AG04450 (cell line): ENCODE results near the gene SPOP. TPM values are rescaled to one million over a fixed set of nuclear protein-coding genes. Genes with fewer than 3 reads are reported as not detected.

ENCODE experiments used
- CTCF ChIA-PET: fragments of 300-600, 350-600 bp; formaldehyde crosslinking; extraction: SDS; loops from one replicate; lab custom pipeline; 2022; ENCODE audit warnings: antibody characterized with exemption, inconsistent platforms; lab: Charles Lee
- POLR2A ChIA-PET: fragments of 350-600 bp; formaldehyde crosslinking; extraction: SDS; loops from one replicate; lab custom pipeline; 2021; ENCODE audit warnings: antibody characterized with exemption, inconsistent platforms; lab: Yijun Ruan, JAX
- DNase-seq: peaks from one replicate; pipeline ENCODE4 v3.0.0-alpha.2; 2011; ENCODE audit warnings: low read depth, low spot score
- H3K27ac ChIP-seq: one replicate; pipeline ENCODE4 v1.5.1; 2012; ENCODE audit warnings: low read depth, low read length, control low read depth
- H3K27me3 ChIP-seq: one replicate; pipeline ENCODE4 v1.6.0; 2012; ENCODE audit warnings: low read length; ENCODE audit not compliant: control insufficient read depth, insufficient read depth
- H3K4me3 ChIP-seq: 2 replicates; pipeline ENCODE4 v1.5.1; 2011; ENCODE audit warnings: mild to moderate bottlenecking, low read depth, low read length, control low read depth
- H3K9me3 ChIP-seq: 2 replicates; pipeline ENCODE4 v1.5.1; 2012; ENCODE audit warnings: low read length; ENCODE audit not compliant: control insufficient read depth, insufficient read depth
- CTCF ChIP-seq: IDR thresholded peaks from 2 replicates; pipeline ENCODE4 v1.5.1; 2011; ENCODE audit warnings: low read depth, low read length, control low read depth, inconsistent platforms
- polyA plus RNA-seq: library from polyadenylated mRNA; depleted of rRNA; stranded (reverse); fragments of >200 nt; gene quantifications from 2 replicates; pipeline ENCODE4 v1.2.3, GENCODE V29; 2011

The SPOP gene
- polyA plus RNA-seq, 1 experiment = 51.6 TPM

GRCh38 chr17:49578414-49578813 lies 99.5 kb downstream of the SPOP start:
- DNase-seq = no peak
- Histone ChIP-seq H3K27ac (no peak overlapping the region), H3K9me3 (no peaks in the 10 kb centered on the region; the same call in 1 of the 2 replicates), H3K4me3 (no peak overlapping the region), H3K27me3 (peaks cover 15% of the 10 kb centered on the region)
- ChIA-PET POLR2A (no interaction called here), CTCF (interaction anchor here (0.7 kb wide), 1 partner anchor 126 kb away, joined by 4 read pairs; no protein-coding TSS in a partner anchor)
- no peak for TF ChIP-seq CTCF

- Histone ChIP-seq H3K4me3 (no peak overlapping the region), H3K9me3 (no peaks in the 10 kb centered on the region; the same call in 1 of the 2 replicates), H3K27me3 (peaks cover 16% of the 10 kb centered on the region), H3K27ac (no peak overlapping the region)
- TF ChIP-seq CTCF = no peak
- ChIA-PET CTCF (interaction anchor here (0.7 kb wide), 1 partner anchor 126 kb away, joined by 4 read pairs; no protein-coding TSS in a partner anchor), POLR2A (no interaction called here)
- DNase-seq = no peak
Measured at GRCh38 chr17:49577963-49578362, 99.9 kb downstream of the SPOP start.

GRCh38 chr17:49577650-49577934 lies 100.3 kb downstream of the SPOP start:
- no peak overlapping the region for H3K27ac ChIP-seq
- POLR2A ChIA-PET = no interaction called here
- peaks cover 20% of the 10 kb centered on the region for H3K27me3 ChIP-seq
- TF ChIP-seq CTCF = no peak
- H3K9me3 ChIP-seq = no peaks in the 10 kb centered on the region; the same call in 1 of the 2 replicates
- no peak overlapping the region for H3K4me3 ChIP-seq
- CTCF ChIA-PET = no interaction called here
- no peak for DNase-seq

- Histone ChIP-seq H3K27ac (no peak overlapping the region), H3K4me3 (peak overlapping the region; percentile 66), H3K9me3 (no peaks in the 10 kb centered on the region; the same call in 1 of the 2 replicates), H3K27me3 (peaks cover 25% of the 10 kb centered on the region)
- ChIA-PET POLR2A (no interaction called here), CTCF (interaction anchor here (1.2 kb wide), 1 partner anchor 11 kb away, joined by 3 read pairs; no protein-coding TSS in a partner anchor)
- DNase-seq = no peak
- TF ChIP-seq CTCF = no peak
Measured at GRCh38 chr17:49576917-49577649, 100.8 kb downstream of the SPOP start.

GRCh38 chr17:49576088-49576916 lies 101.6 kb downstream of the SPOP start:
- H3K4me3 ChIP-seq = peak overlapping the region; percentile 66
- DNase-seq = no peak
- no peak overlapping the region for H3K27ac ChIP-seq
- no peak for TF ChIP-seq CTCF
- H3K27me3 ChIP-seq = peaks cover 31% of the 10 kb centered on the region
- ChIA-PET POLR2A (interaction anchor here (0.6 kb wide), 1 partner anchor 484 kb away, joined by 3 read pairs; no protein-coding TSS in a partner anchor), CTCF (interaction anchor here (0.6 to 1.2 kb wide), 7 partner anchors 10 to 440 kb away, joined by 3 read pairs; no protein-coding TSS in a partner anchor)
- H3K9me3 ChIP-seq = no peaks in the 10 kb centered on the region; the same call in 1 of the 2 replicates
